Stimulated activated CD8-positive, alpha-beta memory T cell treated with anti-CD3 and anti-CD28 coated beads, Interleukin-15, amount 100 ng/mL, for 24 hours (primary cell): ENCODE data around the gene FAM13B.
A peak's percentile ranks its signal among the peaks of the same experiment; 100 is the strongest.
"Not testable (repeated sequence)": the region's sequence is repeated elsewhere in the genome, so short reads cannot be mapped to it uniquely, and the experiment has no call there.

Experiments used
- DNase-seq: peaks from one replicate; pipeline ENCODE4 v3.0.0-alpha.2; 2020; ENCODE audit warnings: low read depth

The FAM13B gene

GRCh38 chr5:138032572-138033385, at the start of gene FAM13B:
TSS of gene FAM13B (minus strand) at chr5:138033079. CDS start at chr5:138019111, 13,968 bp downstream.
- DNase-seq: peak; percentile 65

- no peak for DNase-seq
Measured at GRCh38 chr5:138082033-138082432, 49.2 kb upstream of the FAM13B start.

GRCh38 chr5:138078006-138078643, 45.2 kb upstream of the FAM13B start:
- DNase-seq: no peak

GRCh38 chr5:138077064-138077696, 44.3 kb upstream of the FAM13B start:
- DNase-seq: no peak

- not testable (repeated sequence) for DNase-seq
Measured at GRCh38 chr5:138070026-138070425, 37.1 kb upstream of the FAM13B start.

GRCh38 chr5:138068742-138069600, 36.1 kb upstream of the FAM13B start:
- DNase-seq: peak; percentile 38

GRCh38 chr5:138067945-138068344, 35.1 kb upstream of the FAM13B start:
- DNase-seq: no peak

- DNase-seq: no peak
Measured at GRCh38 chr5:138065102-138065501, 32.2 kb upstream of the FAM13B start.

- no peak for DNase-seq
Measured at GRCh38 chr5:138064526-138064925, 31.6 kb upstream of the FAM13B start.

- no peak for DNase-seq
Measured at GRCh38 chr5:138054847-138055558, 22.1 kb upstream of the FAM13B start.

GRCh38 chr5:138054206-138054605, 21.3 kb upstream of the FAM13B start:
- no peak for DNase-seq

- no peak for DNase-seq
Measured at GRCh38 chr5:138053554-138053953, 20.7 kb upstream of the FAM13B start.

GRCh38 chr5:138052718-138053117, 19.8 kb upstream of the FAM13B start:
- not testable (repeated sequence) for DNase-seq

- DNase-seq: no peak
Measured at GRCh38 chr5:138051441-138052296, 18.8 kb upstream of the FAM13B start.

- DNase-seq: not testable (repeated sequence)
Measured at GRCh38 chr5:138045283-138045682, 12.4 kb upstream of the FAM13B start.

GRCh38 chr5:138038826-138039225, 5.9 kb upstream of the FAM13B start:
- DNase-seq: no peak

GRCh38 chr5:138037907-138038633, 5.2 kb upstream of the FAM13B start:
- DNase-seq: no peak

GRCh38 chr5:138037271-138037670, 4.4 kb upstream of the FAM13B start:
- DNase-seq: no peak
